Measurements from ENCODE around the gene ZNF776. TPM values are rescaled to one million over a fixed set of nuclear protein-coding genes. Genes with fewer than 3 reads are reported as not detected.

The ZNF776 gene
- total RNA-seq, 2 experiments from 2014 or later: 12.5 to 15.5 TPM

GRCh38 chr19:57803265-57803593 lies 56.6 kb downstream of the ZNF776 start:
- H3K4me1 Mint-ChIP-seq: peaks cover 38% of the 10 kb centered on the region
- H3K9me3 Mint-ChIP-seq: no peaks in the 10 kb centered on the region
- DNase-seq: no peak
- peak overlapping the region; percentile 64 for H3K27ac Mint-ChIP-seq
- peaks cover 39% of the 10 kb centered on the region for H3K36me3 Mint-ChIP-seq
- H3K4me3 Mint-ChIP-seq: peak overlapping the region; percentile 77
- H3K27me3 Mint-ChIP-seq: no peaks in the 10 kb centered on the region

GRCh38 chr19:57803594-57804325 lies 57.1 kb downstream of the ZNF776 start:
- H3K27ac Mint-ChIP-seq: peak overlapping the region; percentile 64
- H3K27me3 Mint-ChIP-seq: no peaks in the 10 kb centered on the region
- DNase-seq: peak; percentile 25
- peaks cover 42% of the 10 kb centered on the region for H3K4me1 Mint-ChIP-seq
- peaks cover 43% of the 10 kb centered on the region for H3K36me3 Mint-ChIP-seq
- peak overlapping the region; percentile 77 for H3K4me3 Mint-ChIP-seq
- H3K9me3 Mint-ChIP-seq: no peaks in the 10 kb centered on the region

- DNase-seq: no peak
- Mint-ChIP-seq H3K4me1 (peaks cover 41% of the 10 kb centered on the region), H3K4me3 (no peak overlapping the region), H3K36me3 (peaks cover 59% of the 10 kb centered on the region), H3K27me3 (no peaks in the 10 kb centered on the region), H3K9me3 (no peaks in the 10 kb centered on the region), H3K27ac (no peak overlapping the region)
Observed at GRCh38 chr19:57807541-57807940, 60.9 kb downstream of the ZNF776 start.

Other genes starting within 250 kb of the ZNF776 start
- gene ZNF773, start 246.9 kb upstream of the ZNF776 start, total RNA-seq: 1 to 10 TPM; 8.5 to 9.1 TPM
- 1 to 10 TPM; 5.6 to 6.1 TPM for gene ZNF549, start 219.5 kb upstream of the ZNF776 start, total RNA-seq
- 10 to 100 TPM; 10.9 to 11.4 TPM for gene ZNF550, start 187.0 kb upstream of the ZNF776 start, total RNA-seq
- gene ZNF416, start 167.9 kb upstream of the ZNF776 start, total RNA-seq: 1 to 10 TPM; 5.9 to 7.0 TPM
- gene ZIK1, start 162.7 kb upstream of the ZNF776 start, total RNA-seq: 10 to 100 TPM; 13.1 to 14.4 TPM
- gene ZNF530, start 146.9 kb upstream of the ZNF776 start, total RNA-seq: 10 to 100 TPM; 11.0 to 12.2 TPM
- gene ZNF134, start 132.6 kb upstream of the ZNF776 start, total RNA-seq: 10 to 100 TPM; 18.8 to 19.5 TPM
- 1 to 10 TPM; 6.9 to 7.9 TPM for gene ZNF211, start 113.6 kb upstream of the ZNF776 start, total RNA-seq
- gene ZSCAN4, start 77.9 kb upstream of the ZNF776 start, total RNA-seq: under 1 TPM in 1 of 2 experiments, not detected in 1; 0.14 TPM
- gene ZNF551, start 64.8 kb upstream of the ZNF776 start, total RNA-seq: 10 to 100 TPM; 18.2 to 21.4 TPM
- 1 to 10 TPM; 6.3 to 6.7 TPM for gene ZNF154, start 37.6 kb upstream of the ZNF776 start, total RNA-seq
- gene ZNF671, start 19.2 kb upstream of the ZNF776 start, total RNA-seq: 10 to 100 TPM in 1 of 2 experiments, 1 to 10 TPM in 1; 8.9 to 10.9 TPM
- gene ZNF586, start 22.9 kb downstream of the ZNF776 start, total RNA-seq: 10 to 100 TPM; 16.1 to 17.9 TPM
- gene ZNF552, start 68.1 kb downstream of the ZNF776 start, total RNA-seq: 1 to 10 TPM; 6.6 to 7.7 TPM
- 10 to 100 TPM; 29.3 to 32.6 TPM for gene ZNF587B, start 83.5 kb downstream of the ZNF776 start, total RNA-seq
- gene ZNF587, start 103.0 kb downstream of the ZNF776 start, total RNA-seq: 10 to 100 TPM; 20.6 to 24.3 TPM
- 10 to 100 TPM; 40.6 to 45.9 TPM for gene ZNF814, start 142.2 kb downstream of the ZNF776 start, total RNA-seq
- gene ZNF417, start 169.8 kb downstream of the ZNF776 start, total RNA-seq: 10 to 100 TPM; 11.9 to 12.9 TPM
- gene ZNF418, start 188.6 kb downstream of the ZNF776 start, total RNA-seq: 1 to 10 TPM; 5.4 to 6.5 TPM
- gene ZNF256, start 200.9 kb downstream of the ZNF776 start, total RNA-seq: 10 to 100 TPM; 12.9 to 13.8 TPM
- gene C19orf18, start 227.7 kb downstream of the ZNF776 start, total RNA-seq: not detected